Stimulated activated naive CD8-positive, alpha-beta T cell treated with anti-CD3 and anti-CD28 coated beads, Interleukin-15, Interleukin-2, amounts not matched to agents 100 U/mL and 50 U/mL, for 24 hours (primary cell): ENCODE measurements around the gene IL9R.
"Not testable (repeated sequence)": the region's sequence is repeated elsewhere in the genome, so short reads cannot be mapped to it uniquely, and the experiment has no call there.

Experiments
- ATAC-seq: fragments of 150-1000 bp; cut with Tn5 transposase; one replicate; pipeline ENCODE4 v1.10.0; 2021
- DNase-seq: peaks from one replicate; pipeline ENCODE4 v3.0.0; 2021

The IL9R gene

GRCh38 chrX:155998761-155999510 is 1.4 kb downstream of the IL9R start:
- DNase-seq (no peak), ATAC-seq (no peak)

DNA sequence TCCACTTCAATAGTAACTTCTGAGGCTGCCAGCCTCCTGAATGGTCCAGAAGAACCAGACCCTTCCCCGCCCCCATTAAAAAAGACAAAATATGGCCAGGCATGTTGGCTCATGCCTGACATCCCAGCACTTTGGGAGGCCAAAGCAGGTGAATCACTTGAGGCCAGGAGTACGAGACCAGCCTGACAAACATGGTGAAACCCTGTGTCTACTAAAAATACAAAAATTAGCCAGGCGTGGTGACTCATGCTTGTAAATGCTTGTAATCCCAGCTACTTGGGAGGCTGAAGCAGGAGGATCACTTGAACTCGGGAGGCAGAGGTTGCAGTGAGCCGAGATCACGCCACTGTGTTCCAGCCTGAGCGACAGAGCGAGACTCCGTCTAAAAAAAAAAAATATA is 2.3 kb downstream of the IL9R start:
- not testable (repeated sequence) for ATAC-seq, DNase-seq

GRCh38 chrX:156000361-156000926 is 2.9 kb downstream of the IL9R start:
- ATAC-seq (no peak), DNase-seq (no peak)

DNA sequence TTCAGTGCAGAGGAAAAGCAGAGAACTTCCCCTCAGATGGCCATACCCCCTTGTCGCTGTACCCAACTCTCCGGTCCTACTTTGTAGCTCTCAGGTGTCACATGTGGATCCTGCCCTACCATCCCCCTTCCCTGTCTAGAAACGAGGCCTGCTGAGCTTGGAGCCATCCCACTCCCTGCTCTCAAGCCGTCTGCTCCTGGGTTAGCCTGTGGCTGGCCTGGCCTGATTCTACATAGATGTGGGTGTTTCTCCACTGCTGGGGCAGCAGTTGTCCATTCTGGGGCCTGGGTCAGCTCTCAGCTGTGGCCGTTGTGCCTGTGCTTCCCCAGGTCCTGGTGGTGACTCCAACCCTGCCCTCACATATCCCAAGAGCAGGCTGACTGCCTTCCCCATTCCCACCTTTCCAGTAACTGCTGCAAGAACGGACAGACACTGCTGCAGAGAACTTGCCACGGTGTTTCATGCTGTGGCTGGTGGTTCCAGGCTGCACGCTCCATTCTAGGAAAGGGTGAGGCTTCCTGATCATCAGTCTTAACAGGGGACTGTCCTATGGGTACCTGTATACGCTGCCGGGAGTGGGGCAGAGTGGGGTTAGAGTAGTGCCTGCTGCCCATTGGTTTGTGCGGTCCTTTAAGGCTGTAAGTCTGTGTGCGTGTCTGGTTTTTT is 3.6 kb downstream of the IL9R start:
- ATAC-seq (no peak), DNase-seq (no peak)

GRCh38 chrX:156001667-156002021 is 4.1 kb downstream of the IL9R start:
- ATAC-seq (no peak), DNase-seq (no peak)

- ATAC-seq, result no peak
- DNase-seq, result no peak
Observed at GRCh38 chrX:156002507-156002906, 5.0 kb downstream of the IL9R start.

- ATAC-seq, result no peak
- no peak for DNase-seq
Observed at GRCh38 chrX:156003486-156004185, 6.1 kb downstream of the IL9R start.

DNA sequence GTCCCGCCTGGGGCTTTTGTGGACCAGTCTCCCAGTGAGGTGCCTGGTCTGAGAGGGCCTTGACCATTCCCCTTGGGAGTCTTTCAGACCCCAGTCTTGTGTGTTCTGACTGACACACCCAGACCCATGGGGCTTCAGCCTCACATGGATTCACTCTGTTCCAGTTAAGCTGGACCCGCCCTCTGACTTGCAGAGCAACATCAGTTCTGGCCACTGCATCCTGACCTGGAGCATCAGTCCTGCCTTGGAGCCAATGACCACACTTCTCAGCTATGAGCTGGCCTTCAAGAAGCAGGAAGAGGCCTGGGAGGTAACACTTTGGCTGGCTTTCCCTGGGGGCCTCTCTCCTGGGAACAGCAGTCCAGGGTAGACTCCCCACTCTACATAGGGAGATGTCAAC is 6.8 kb downstream of the IL9R start:
- ATAC-seq (no peak), DNase-seq (no peak)

DNA sequence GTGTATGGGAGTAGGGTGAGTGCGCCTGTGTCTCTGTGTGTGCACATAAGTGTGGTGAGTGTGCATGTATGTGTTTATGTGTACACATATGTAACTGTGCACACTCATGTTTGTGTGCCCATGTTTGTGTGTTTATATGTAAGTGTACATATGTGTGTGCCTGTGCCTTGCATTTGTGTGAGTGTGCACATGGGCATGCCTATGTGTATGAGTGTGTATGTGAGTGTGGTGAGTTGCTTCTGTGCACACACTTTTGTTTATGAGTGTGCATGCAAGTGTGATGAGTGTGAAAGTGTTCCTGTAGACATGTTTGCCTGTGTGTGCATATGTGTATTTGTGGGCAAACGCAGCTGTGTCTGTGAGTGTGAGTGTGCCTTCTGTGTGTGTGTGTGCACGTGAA is 7.2 kb downstream of the IL9R start:
- ATAC-seq (no peak), DNase-seq (no peak)

GRCh38 chrX:156005144-156005543 is 7.6 kb downstream of the IL9R start:
- no peak for ATAC-seq
- DNase-seq, result no peak

- ATAC-seq, DNase-seq: not testable (repeated sequence)
Observed at GRCh38 chrX:156006468-156006867, 9.0 kb downstream of the IL9R start.

GRCh38 chrX:156008379-156008778 is 10.9 kb downstream of the IL9R start:
- DNase-seq, ATAC-seq: not testable (repeated sequence)

GRCh38 chrX:156008915-156009314 is 11.4 kb downstream of the IL9R start:
- DNase-seq, result no peak
- ATAC-seq, result no peak

GRCh38 chrX:156009691-156010090 is 12.2 kb downstream of the IL9R start:
- ATAC-seq, result not testable (repeated sequence)

GRCh38 chrX:156013286-156013953 is 15.9 kb downstream of the IL9R start:
- not testable (repeated sequence) for DNase-seq
- ATAC-seq, result peak; percentile 67

More at GRCh38 chrX:156009691-156010090, 12.2 kb downstream of the IL9R start:
- DNase-seq, result not testable (repeated sequence)

DNA sequence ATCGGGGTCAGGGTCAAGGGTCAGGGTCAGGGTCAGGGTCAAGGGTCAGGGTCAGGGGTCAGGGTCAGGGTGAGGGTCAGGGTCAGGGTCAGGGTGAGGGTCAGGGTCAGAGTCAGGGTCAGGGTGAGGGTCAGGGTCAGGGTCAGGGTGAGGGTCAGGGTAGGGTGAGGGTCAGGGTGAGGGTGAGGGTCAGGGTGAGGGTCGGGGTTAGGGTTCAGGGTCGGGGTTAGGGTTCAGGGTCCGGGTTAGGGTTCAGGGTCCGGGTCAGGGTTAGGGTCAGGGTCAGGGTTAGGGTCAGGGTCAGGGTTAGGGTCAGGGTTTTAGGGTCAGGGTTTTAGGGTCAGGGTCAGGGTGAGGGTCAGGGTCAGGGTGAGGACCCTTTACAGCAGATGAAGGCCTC is 22.4 kb downstream of the IL9R start:
- not testable (repeated sequence) for ATAC-seq, DNase-seq

GRCh38 chrX:156023002-156023401 is 25.5 kb downstream of the IL9R start:
- DNase-seq, ATAC-seq: not testable (repeated sequence)

- DNase-seq, ATAC-seq: not testable (repeated sequence)
Observed at GRCh38 chrX:156024949-156025492, 27.5 kb downstream of the IL9R start.

- ATAC-seq, DNase-seq: not testable (repeated sequence)
Observed at GRCh38 chrX:156028653-156029237, 31.2 kb downstream of the IL9R start.

DNA sequence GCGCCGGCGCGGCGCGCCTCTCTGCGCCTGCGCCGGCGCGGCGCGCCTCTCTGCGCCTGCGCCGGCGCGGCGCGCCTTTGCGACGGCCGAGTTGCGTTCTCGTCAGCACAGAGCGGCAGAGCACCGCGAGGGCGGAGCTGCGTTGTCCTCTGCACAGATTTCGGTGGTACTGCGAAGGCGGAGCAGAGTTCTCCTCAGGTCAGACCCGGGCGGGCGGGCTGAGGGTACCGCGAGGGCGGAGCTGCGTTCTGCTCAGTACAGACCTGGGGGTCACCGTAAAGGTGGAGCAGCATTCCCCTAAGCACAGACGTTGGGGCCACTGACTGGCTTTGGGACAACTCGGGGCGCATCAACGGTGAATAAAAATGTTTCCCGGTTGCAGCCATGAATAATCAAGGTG is 31.8 kb downstream of the IL9R start:
- ATAC-seq, DNase-seq: not testable (repeated sequence)
